Activated naive CD8-positive, alpha-beta T cell treated with anti-CD3 and anti-CD28 coated beads, Interleukin-2, amount 50 U/mL, for 24 hours (primary cell): ENCODE measurements around the gene TMC6.

Experiments
- ATAC-seq: fragments of 150-1000 bp; cut with Tn5 transposase; one replicate; pipeline ENCODE4 v1.10.0; 2021
- DNase-seq: peaks from one replicate; pipeline ENCODE4 v3.0.0; 2021
- H3K27ac Mint-ChIP-seq: one replicate; pipeline ENCODE4 v1.8.0; 2021; ENCODE audit warnings: mild to moderate bottlenecking, mixed read lengths
- H3K27me3 Mint-ChIP-seq: one replicate; pipeline ENCODE4 v1.8.0; 2021; ENCODE audit warnings: mixed read lengths
- H3K36me3 Mint-ChIP-seq: one replicate; pipeline ENCODE4 v1.8.0; 2021; ENCODE audit warnings: low read depth, mixed read lengths
- H3K4me1 Mint-ChIP-seq: one replicate; pipeline ENCODE4 v1.8.0; 2021; ENCODE audit warnings: mixed read lengths
- H3K4me3 Mint-ChIP-seq: one replicate; pipeline ENCODE4 v1.8.0; 2021; ENCODE audit warnings: mild to moderate bottlenecking, moderate library complexity, mixed read lengths
- H3K9me3 Mint-ChIP-seq: one replicate; pipeline ENCODE4 v1.8.0; 2021; ENCODE audit warnings: mixed read lengths

Gene TMC6

DNA sequence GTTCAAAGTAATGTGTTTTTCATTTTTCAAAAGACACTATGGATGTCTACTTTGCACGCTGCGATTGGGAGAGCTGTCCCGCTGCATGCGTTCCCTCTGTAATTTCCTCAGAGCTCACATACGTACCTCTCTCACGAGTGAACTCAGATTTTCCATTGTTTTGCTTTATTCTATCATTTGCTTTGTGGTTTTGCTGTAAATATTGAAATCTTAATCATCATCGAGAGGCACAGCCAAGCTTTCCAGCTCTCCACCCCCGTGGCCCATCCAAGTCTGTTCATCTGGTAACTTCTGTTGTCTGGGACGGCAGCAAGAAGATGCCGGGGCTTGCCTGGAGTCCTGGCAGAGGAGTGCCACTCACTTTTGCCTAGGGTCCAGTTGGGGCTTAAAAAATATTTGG, 21.1 kb downstream of the TMC6 start:
- ATAC-seq (no peak), DNase-seq (no peak)
- Mint-ChIP-seq H3K4me3 (no peak overlapping the region), H3K4me1 (peaks cover 16% of the 10 kb centered on the region), H3K27me3 (no peaks in the 10 kb centered on the region), H3K27ac (peak overlapping the region; percentile 55), H3K36me3 (peaks cover 11% of the 10 kb centered on the region), H3K9me3 (no peaks in the 10 kb centered on the region)

DNA sequence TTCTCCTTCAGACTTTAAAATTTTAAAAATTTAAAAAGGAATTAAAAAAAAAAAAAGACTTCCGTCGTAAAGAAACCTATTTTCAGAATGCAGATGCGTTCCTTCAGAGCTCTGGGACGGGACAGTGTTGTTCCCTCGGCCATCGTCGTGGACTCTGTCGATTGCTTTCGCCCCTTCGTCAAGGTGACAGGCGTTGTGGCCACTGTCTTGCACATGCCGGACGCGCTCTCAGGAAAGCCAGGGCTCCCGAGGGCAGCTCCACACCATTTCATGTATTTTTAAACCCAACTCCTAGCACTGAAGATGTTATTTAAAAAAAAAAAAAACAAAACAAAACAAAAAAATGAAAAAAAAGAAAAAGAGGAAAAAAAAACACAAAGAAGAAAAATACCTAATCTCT, 22.3 kb downstream of the TMC6 start:
- ATAC-seq = no peak
- Mint-ChIP-seq H3K27ac (no peak overlapping the region), H3K4me1 (peaks cover 15% of the 10 kb centered on the region), H3K4me3 (no peak overlapping the region), H3K9me3 (no peaks in the 10 kb centered on the region), H3K27me3 (no peaks in the 10 kb centered on the region), H3K36me3 (peaks cover 11% of the 10 kb centered on the region)
- DNase-seq = no peak

DNA sequence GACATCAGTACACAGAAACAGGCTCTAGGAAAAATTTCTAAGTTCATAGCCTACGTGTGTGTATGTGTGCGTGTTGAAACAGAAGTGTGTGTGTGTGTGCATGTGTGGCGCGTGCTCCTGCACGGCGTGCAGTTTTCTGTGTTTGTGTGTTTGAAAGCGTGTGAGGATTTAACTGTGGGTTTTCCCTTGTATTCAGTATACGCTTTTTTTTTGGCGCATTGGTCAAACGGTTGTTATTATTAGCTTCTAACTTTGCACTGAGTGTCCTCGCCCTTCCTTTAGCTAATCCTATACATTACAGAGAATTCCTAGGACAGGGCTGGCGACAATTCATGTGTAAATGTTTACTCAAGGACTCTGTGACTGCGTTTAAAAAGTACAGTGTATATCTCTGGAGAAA, 23.0 kb downstream of the TMC6 start:
- DNase-seq = no peak
- Mint-ChIP-seq H3K27ac (no peak overlapping the region), H3K4me3 (no peak overlapping the region), H3K9me3 (no peaks in the 10 kb centered on the region), H3K4me1 (peaks cover 15% of the 10 kb centered on the region), H3K36me3 (peaks cover 7% of the 10 kb centered on the region), H3K27me3 (no peaks in the 10 kb centered on the region)
- ATAC-seq = no peak

DNA sequence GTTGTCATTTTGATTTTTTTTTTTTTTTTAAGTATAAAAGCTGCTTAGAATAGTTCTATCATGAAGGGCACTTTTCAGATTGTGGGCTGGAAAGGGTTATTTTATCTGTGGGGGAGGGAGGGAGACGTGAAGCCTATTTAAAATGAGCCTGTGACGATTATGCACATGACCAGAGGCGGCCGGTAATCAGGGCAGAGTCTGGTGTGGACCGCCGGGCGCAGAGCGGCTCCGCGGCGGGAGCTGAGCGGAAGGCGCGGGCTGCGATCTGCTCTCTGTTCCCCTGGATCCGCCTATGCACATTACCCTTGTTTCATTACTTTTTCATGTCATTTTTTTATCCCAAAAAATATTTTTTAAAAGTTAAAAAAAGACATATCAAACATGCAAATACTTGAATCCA, 23.5 kb downstream of the TMC6 start:
- no peaks in the 10 kb centered on the region for H3K9me3 Mint-ChIP-seq
- H3K4me1 Mint-ChIP-seq = peaks cover 15% of the 10 kb centered on the region
- H3K4me3 Mint-ChIP-seq = no peak overlapping the region
- no peak overlapping the region for H3K27ac Mint-ChIP-seq
- no peak for ATAC-seq
- DNase-seq = no peak
- H3K36me3 Mint-ChIP-seq = peaks cover 7% of the 10 kb centered on the region
- no peaks in the 10 kb centered on the region for H3K27me3 Mint-ChIP-seq

DNA sequence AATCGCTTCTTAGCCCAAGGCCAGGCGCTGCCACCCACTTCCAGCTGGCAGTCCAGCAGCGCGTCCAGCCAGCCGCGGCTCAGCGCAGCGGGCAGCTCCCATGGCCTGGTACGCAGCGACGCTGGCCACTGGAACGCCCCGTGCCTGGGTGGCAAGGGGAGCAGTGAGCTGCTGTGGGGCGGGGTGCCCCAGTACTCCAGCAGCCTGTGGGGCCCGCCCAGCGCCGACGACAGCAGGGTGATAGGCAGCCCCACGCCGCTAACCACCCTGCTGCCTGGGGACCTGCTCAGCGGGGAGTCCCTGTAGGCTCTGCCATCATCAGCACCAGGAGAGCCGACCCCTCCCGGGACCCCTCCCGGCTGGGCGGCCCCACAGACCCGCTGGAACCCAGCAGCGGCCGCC, 24.0 kb downstream of the TMC6 start:
- Mint-ChIP-seq H3K27me3 (no peaks in the 10 kb centered on the region), H3K9me3 (no peaks in the 10 kb centered on the region)
- no peak for ATAC-seq

DNA sequence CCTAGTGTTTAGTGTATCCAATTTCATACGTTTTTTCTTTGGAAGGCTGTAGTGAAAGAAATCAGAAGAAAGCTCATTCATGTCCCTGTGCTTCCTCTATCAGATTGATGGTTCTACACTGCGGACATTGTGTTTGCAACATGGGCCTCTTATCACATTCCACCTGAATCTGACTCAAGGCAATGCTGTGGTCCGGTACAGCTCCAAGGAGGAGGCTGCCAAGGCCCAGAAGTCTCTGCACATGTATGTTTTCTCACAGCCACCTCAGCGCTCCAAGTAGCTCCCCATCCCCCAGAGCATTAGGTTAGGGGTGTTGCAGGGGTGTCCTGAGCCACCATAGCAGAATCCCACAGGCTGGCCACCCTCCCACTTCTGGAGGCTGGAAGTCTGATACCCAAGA, 25.2 kb downstream of the TMC6 start:
- ATAC-seq = no peak
- H3K27me3 Mint-ChIP-seq = no peaks in the 10 kb centered on the region
- no peaks in the 10 kb centered on the region for H3K9me3 Mint-ChIP-seq
- no peak for DNase-seq
- no peak overlapping the region for H3K4me3 Mint-ChIP-seq
- peaks cover 11% of the 10 kb centered on the region for H3K4me1 Mint-ChIP-seq
- H3K27ac Mint-ChIP-seq = no peak overlapping the region
- H3K36me3 Mint-ChIP-seq = peaks cover 19% of the 10 kb centered on the region

More for the DNA sequence above, 24.0 kb downstream of the TMC6 start:
- Mint-ChIP-seq H3K4me3 (no peak overlapping the region), H3K27ac (no peak overlapping the region), H3K4me1 (peaks cover 15% of the 10 kb centered on the region), H3K36me3 (peaks cover 11% of the 10 kb centered on the region)
- DNase-seq = no peak

DNA sequence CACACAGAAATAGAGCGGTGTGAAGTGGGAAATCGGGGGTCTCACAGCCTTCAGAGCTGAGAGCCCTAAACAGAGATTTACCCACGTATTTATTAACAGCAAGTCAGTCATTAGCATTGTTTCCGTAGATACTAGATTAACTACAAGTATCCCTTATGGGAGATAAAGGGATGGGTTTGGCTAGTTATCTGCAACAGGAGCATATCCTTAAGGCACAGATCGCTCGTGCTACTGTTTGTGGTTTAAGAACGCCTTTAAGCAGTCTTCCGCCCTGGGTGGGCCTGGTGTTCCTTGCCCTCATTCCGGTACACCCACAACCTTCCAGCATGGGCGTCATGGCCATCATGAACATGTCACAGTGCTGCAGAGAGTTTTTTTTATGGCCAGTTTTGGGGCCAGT, 27.0 kb downstream of the TMC6 start:
- DNase-seq (no peak), ATAC-seq (no peak)
- Mint-ChIP-seq H3K9me3 (no peaks in the 10 kb centered on the region), H3K27ac (peak overlapping the region; percentile 39), H3K36me3 (peaks cover 25% of the 10 kb centered on the region), H3K4me1 (no peaks in the 10 kb centered on the region), H3K27me3 (no peaks in the 10 kb centered on the region), H3K4me3 (no peak overlapping the region)

DNA sequence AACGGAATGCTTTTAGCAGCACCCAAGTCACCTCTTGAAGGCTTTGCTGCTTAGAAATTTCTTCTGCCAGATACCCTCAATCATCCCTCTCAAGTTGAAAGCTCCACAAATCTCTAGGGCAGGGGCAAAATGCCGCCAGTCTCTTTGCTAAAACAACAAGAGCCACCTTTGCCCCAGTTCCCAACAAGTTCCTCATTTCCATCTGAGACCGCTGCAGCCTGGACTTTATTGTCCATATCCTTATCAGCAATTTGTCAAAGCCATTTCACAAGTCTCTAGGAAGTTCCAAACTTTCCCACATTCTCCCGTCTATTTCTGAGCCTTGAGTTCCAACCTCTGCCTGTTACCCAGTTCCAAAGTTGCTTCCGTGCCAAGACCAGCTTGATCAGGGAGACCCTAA, 27.4 kb downstream of the TMC6 start:
- H3K27me3 Mint-ChIP-seq = no peaks in the 10 kb centered on the region
- H3K4me3 Mint-ChIP-seq = no peak overlapping the region
- H3K9me3 Mint-ChIP-seq = no peaks in the 10 kb centered on the region
- DNase-seq = no peak
- no peak overlapping the region for H3K27ac Mint-ChIP-seq
- peaks cover 26% of the 10 kb centered on the region for H3K36me3 Mint-ChIP-seq
- no peaks in the 10 kb centered on the region for H3K4me1 Mint-ChIP-seq
- ATAC-seq = no peak

DNA sequence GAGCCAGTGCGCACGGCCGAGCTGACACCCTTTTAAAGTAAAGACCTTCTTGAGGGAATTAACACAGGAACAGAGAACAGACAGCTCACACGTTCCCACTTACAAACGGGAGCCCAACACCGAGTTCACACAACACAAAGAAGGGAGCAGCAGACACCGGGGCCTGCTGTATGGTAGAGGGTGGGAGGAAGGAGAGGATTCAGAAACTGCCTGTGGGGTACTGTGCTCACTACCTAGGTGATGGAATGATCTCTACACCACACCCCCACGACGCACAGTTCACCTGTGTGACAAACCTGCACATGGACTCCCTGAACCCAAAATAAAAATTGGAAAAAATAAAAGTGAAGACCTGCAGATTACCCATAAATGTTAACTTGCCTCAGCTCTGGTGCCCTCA, 32.5 kb downstream of the TMC6 start:
- Mint-ChIP-seq H3K9me3 (no peaks in the 10 kb centered on the region), H3K27ac (no peak overlapping the region), H3K4me1 (peaks cover 8% of the 10 kb centered on the region), H3K27me3 (no peaks in the 10 kb centered on the region), H3K4me3 (no peak overlapping the region), H3K36me3 (peaks cover 44% of the 10 kb centered on the region)
- ATAC-seq = no peak
- no peak for DNase-seq

DNA sequence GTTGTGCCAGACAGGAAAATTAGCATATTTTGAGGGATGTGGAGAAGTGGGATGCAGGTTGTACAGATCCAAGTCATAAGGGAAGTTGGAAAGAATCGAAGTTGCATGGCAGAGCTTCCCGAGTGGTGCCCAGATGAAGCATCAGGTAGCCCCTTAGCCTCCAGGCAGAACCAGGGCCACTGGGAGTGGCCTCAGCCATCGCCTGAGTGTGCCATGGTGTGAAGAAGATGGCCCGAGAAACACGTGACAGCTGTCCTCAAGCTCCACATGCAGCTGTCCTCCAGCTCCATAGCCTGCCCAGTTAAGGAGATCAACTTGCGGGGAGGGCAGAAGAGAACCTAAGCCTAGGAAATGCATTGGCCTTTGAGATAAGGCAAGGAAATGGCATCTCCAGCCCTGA, 33.5 kb downstream of the TMC6 start:
- Mint-ChIP-seq H3K4me1 (peaks cover 8% of the 10 kb centered on the region), H3K4me3 (no peak overlapping the region), H3K27ac (no peak overlapping the region), H3K27me3 (no peaks in the 10 kb centered on the region), H3K9me3 (no peaks in the 10 kb centered on the region), H3K36me3 (peaks cover 41% of the 10 kb centered on the region)
- ATAC-seq (no peak), DNase-seq (no peak)

DNA sequence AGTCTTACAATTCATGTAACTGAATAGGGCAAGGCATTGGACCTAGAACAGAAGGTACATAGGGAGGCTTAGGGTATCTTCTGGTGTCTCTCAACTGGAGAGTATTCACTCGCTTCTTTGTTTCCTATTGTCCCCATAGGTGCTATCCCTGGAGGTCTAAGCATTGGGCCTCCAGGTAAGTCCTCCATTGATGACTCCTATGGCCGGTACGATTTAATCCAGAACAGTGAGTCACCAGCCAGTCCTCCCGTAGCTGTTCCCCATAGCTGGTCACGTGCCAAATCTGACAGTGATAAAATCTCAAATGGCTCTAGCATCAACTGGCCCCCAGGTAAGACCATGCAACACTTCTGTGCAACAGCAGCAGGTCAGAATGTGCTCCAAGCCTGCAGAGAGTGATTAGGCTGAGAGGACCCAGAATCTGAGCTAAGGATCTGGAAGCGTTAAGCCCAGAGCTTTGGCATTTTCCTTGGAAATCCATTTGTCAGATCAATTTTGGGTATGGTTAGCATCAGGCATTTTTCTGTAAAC, 35.7 kb downstream of the TMC6 start:
- Mint-ChIP-seq H3K27me3 (no peaks in the 10 kb centered on the region), H3K27ac (no peak overlapping the region), H3K4me1 (peaks cover 8% of the 10 kb centered on the region), H3K4me3 (no peak overlapping the region), H3K9me3 (no peaks in the 10 kb centered on the region), H3K36me3 (peaks cover 25% of the 10 kb centered on the region)
- DNase-seq (no peak), ATAC-seq (no peak)

DNA sequence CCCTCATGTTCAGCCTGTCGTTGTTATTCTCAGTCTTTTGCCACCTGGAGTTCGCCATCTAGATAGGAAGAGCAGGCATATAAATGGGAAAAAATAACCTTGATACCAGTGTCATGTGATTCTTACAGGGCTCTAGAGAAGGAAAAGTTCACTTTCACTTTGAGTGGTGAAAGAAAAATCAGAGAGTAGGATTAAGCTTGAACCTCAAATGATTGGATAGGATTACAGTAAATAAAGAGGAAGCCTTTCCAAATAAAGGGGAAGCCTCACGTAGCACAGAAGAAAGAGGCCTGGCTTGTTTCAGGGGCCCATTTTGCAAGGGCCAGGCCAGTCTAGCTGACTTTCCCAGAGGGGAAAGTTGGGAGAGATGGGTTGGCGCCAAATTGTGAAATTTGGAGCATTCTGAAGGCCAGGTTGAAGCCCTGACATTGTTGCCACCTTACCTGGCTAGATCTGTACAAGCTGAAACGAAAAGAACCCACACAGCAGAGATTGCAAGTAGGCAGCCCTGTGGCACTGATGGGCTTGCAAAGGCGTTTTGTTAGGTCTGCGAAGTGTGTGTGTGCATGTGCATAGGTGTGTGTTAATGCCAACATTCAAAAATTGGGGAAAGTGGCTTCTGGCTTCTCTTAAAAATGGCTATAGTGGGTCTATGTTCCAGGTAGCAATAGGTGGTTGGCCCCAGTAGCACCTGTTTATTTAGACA, 38.8 kb downstream of the TMC6 start:
- ATAC-seq = no peak
- no peak for DNase-seq
- Mint-ChIP-seq H3K4me1 (peaks cover 8% of the 10 kb centered on the region), H3K9me3 (no peaks in the 10 kb centered on the region), H3K27me3 (no peaks in the 10 kb centered on the region), H3K4me3 (no peak overlapping the region), H3K27ac (no peak overlapping the region), H3K36me3 (peaks cover 26% of the 10 kb centered on the region)

DNA sequence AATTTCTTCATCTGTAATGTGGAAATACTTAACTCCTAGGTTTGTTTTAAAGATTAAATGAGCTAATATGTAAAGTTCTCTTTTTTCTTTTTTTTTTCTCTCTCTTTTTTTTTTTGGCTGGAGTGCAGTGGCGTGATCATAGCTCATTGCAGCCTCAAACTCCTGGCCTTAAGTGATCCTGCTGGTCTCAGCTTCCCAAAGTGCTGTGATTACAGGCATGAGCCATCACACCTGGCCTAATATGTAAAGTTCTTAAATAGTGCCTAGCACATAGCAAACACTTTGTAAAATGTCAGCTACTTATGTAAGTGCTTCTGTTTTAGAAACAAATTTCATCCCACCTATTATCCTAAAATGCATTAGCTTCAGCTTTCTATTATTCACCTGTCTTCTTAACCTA, 40.0 kb downstream of the TMC6 start:
- H3K27ac Mint-ChIP-seq = no peak overlapping the region
- H3K36me3 Mint-ChIP-seq = peaks cover 23% of the 10 kb centered on the region
- DNase-seq (no peak), ATAC-seq (no peak)
- no peaks in the 10 kb centered on the region for H3K27me3 Mint-ChIP-seq
- H3K9me3 Mint-ChIP-seq = no peaks in the 10 kb centered on the region
- H3K4me1 Mint-ChIP-seq = peaks cover 8% of the 10 kb centered on the region
- H3K4me3 Mint-ChIP-seq = no peak overlapping the region

DNA sequence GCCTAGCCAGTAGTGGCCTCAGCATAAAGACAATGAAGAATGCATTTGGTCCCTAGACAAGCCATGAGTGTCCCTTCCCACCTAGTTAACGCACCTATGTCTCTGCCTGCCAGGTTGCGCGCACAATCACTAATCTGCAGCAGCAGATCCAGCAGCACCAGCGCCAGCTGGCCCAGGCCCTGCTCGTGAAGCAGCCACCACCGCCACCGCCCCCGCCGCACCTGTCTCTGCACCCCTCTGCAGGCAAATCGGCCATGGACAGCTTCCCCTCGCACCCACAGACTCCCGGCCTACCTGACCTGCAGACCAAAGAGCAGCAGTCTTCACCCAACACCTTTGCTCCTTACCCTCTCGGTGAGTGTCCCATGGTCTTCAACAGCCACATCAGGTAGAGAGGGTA, 41.8 kb downstream of the TMC6 start:
- no peak for ATAC-seq
- peaks cover 11% of the 10 kb centered on the region for H3K36me3 Mint-ChIP-seq
- H3K4me3 Mint-ChIP-seq = no peak overlapping the region
- H3K27me3 Mint-ChIP-seq = no peaks in the 10 kb centered on the region
- no peaks in the 10 kb centered on the region for H3K9me3 Mint-ChIP-seq
- DNase-seq = no peak
- H3K4me1 Mint-ChIP-seq = peaks cover 2% of the 10 kb centered on the region
- no peak overlapping the region for H3K27ac Mint-ChIP-seq

DNA sequence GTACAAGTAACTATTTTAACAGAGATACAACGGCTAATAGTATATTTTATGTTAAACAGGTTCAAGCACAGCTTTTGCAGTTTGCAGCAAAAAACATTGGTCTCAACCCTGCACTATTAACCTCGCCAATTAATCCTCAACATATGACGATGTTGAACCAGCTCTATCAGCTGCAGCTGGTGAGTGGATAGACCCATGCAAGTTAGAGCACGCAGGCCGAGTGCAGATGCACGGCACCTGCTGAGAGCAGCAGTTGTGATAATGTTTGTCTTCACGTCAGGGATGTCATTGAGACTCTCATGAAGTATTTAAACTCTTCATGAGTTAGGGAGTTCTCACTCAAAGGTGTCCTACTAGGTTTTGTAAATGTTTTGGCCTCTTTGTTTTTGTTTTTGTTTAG, 45.6 kb downstream of the TMC6 start:
- Mint-ChIP-seq H3K4me1 (no peaks in the 10 kb centered on the region), H3K9me3 (no peaks in the 10 kb centered on the region), H3K27ac (no peak overlapping the region), H3K36me3 (peaks cover 11% of the 10 kb centered on the region), H3K4me3 (no peak overlapping the region), H3K27me3 (no peaks in the 10 kb centered on the region)
- DNase-seq (no peak), ATAC-seq (no peak)
